Measurements from ENCODE around the gene STK11IP. TPM values are rescaled to one million over a fixed set of nuclear protein-coding genes. Genes with fewer than 3 reads are reported as not detected.

Gene STK11IP
- total RNA-seq, 2 experiments from 2014 or later = 26.4 to 27.5 TPM

DNA sequence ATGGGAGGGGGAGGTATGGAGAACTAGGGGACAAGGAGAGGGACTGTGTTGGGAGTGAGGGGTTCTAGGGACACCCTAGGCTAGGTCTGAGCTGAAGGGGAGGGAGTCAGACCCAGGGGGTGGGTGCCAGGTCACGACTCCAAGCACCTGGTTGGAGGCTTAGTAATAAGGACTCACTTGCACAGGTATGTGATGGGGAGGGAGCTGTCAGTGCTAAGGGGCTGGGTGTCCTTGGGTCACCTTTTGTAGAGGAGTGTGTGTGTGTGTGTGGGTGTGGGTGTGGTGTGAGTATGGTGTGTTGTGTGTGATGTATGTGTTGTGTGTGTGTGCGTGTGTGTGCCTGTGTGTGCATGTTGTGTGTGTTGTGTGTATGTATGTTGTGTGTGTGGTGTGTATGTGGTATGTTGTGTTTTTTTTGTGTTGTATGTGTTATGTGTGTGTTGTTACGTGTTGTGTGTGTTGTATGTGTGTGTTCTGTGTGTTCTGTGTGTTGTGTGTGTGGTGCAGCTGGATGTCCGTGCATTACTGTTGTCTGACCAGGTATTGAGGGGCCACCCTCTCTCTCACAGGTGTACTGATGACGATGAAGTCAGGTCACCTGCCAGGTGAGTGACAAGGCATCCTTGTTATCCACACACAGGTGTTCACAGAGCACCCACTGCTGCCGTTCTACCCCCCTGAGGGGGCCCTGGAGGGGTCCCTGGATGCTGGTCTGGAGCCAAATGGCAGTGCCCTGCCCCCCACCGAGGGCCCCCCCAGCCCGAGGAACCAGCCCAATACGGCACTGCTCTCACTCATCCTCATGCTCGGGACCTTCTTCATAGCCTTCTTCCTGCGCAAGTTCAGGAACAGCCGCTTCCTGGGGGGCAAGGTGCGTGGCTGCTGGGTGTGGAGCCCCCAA lies 39.5 kb downstream of the STK11IP start:
- CTCF ChIA-PET = interaction anchor here (1.3 kb wide), 2 partner anchors 96 to 107 kb away, joined by 3 read pairs; no protein-coding TSS in a partner anchor
- Mint-ChIP-seq H3K27ac (no peak overlapping the region), H3K27me3 (peaks cover 7% of the 10 kb centered on the region), H3K4me1 (ENCODE audit: low read depth) (peaks cover 4% of the 10 kb centered on the region), H3K4me3 (no peak overlapping the region), H3K9me3 (no peaks in the 10 kb centered on the region), H3K36me3 (ENCODE audit: low read depth) (no peaks in the 10 kb centered on the region)
- no peak for DNase-seq
- ATAC-seq = no peak
- TF ChIP-seq, protein P1, sequence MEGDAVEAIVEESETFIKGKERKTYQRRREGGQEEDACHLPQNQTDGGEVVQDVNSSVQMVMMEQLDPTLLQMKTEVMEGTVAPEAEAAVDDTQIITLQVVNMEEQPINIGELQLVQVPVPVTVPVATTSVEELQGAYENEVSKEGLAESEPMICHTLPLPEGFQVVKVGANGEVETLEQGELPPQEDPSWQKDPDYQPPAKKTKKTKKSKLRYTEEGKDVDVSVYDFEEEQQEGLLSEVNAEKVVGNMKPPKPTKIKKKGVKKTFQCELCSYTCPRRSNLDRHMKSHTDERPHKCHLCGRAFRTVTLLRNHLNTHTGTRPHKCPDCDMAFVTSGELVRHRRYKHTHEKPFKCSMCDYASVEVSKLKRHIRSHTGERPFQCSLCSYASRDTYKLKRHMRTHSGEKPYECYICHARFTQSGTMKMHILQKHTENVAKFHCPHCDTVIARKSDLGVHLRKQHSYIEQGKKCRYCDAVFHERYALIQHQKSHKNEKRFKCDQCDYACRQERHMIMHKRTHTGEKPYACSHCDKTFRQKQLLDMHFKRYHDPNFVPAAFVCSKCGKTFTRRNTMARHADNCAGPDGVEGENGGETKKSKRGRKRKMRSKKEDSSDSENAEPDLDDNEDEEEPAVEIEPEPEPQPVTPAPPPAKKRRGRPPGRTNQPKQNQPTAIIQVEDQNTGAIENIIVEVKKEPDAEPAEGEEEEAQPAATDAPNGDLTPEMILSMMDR (IDR thresholded peaks at IDR 0.05) = no peak
- intact Hi-C loops (cut with micrococcal nuclease) = no loop called here
- POLR2A ChIA-PET = no interaction called here

DNA sequence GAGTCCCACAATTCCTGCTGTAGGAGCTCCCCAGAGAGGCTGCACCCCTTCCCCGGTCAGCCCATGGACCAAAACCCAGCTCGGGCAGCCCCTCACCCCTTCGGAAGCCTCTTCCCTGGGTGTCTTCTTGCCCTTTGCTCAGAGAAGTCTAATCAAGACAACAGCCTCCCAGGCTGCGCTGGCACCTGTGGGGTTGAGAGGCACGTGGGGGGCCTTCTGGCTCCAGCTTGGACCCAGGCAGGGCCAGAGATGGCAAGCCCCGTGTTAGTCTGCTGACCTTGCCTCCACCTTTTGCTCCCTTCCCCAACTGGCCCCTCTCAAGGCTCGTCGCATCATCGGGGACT lies 40.2 kb downstream of the STK11IP start:
- Mint-ChIP-seq H3K36me3 (ENCODE audit: low read depth) (no peaks in the 10 kb centered on the region), H3K4me3 (no peak overlapping the region), H3K27me3 (peaks cover 9% of the 10 kb centered on the region), H3K9me3 (no peaks in the 10 kb centered on the region), H3K4me1 (ENCODE audit: low read depth) (peaks cover 9% of the 10 kb centered on the region), H3K27ac (no peak overlapping the region)
- intact Hi-C loops (cut with micrococcal nuclease) = no loop called here
- CTCF ChIA-PET = no interaction called here
- TF ChIP-seq, protein P1 (IDR thresholded peaks at IDR 0.05) = no peak
- no peak for ATAC-seq
- no peak for DNase-seq
- POLR2A ChIA-PET = no interaction called here

DNA sequence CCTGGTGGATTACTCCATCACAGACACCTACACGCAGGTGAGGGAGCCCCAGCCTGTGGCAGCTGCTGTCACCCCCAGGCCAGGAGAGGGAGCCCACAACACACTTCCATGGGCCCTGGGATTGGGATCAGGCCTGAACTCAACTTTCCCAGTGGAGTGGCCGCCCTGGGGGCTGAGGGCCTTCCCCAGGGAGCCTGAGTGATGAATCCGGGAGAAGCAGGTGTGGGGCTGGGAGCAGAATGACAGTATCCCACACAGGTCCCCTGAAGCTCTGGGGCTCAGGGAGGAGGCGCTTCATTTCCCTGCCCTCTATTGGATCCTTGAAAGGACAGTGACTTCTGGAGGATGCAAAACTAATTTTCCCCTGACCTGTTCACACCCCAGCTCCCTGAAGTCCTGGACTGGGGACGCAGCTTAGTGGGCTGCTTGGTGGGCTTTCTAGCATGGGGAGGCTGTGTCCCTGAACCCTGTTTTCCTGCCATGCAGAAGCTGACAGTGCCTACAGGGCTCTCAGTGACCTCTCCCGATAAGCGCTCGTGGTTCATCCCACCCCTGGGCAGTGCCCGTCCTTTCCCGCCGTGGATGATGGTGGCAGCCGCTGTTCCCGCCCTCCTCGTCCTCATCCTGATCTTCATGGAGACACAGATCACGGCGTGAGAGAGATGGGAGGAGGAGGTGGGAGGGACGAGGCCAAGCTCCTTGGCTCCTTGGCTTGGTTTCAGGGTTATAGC lies 40.7 kb downstream of the STK11IP start:
- ChIA-PET CTCF (no interaction called here), POLR2A (no interaction called here)
- Mint-ChIP-seq H3K36me3 (ENCODE audit: low read depth) (no peaks in the 10 kb centered on the region), H3K9me3 (no peaks in the 10 kb centered on the region), H3K4me3 (no peak overlapping the region), H3K27me3 (peaks cover 10% of the 10 kb centered on the region), H3K4me1 (ENCODE audit: low read depth) (peaks cover 12% of the 10 kb centered on the region), H3K27ac (no peak overlapping the region)
- intact Hi-C loops (cut with micrococcal nuclease) = no loop called here
- ATAC-seq (no peak), DNase-seq (no peak)
- TF ChIP-seq, protein P1 (IDR thresholded peaks at IDR 0.05) = no peak

DNA sequence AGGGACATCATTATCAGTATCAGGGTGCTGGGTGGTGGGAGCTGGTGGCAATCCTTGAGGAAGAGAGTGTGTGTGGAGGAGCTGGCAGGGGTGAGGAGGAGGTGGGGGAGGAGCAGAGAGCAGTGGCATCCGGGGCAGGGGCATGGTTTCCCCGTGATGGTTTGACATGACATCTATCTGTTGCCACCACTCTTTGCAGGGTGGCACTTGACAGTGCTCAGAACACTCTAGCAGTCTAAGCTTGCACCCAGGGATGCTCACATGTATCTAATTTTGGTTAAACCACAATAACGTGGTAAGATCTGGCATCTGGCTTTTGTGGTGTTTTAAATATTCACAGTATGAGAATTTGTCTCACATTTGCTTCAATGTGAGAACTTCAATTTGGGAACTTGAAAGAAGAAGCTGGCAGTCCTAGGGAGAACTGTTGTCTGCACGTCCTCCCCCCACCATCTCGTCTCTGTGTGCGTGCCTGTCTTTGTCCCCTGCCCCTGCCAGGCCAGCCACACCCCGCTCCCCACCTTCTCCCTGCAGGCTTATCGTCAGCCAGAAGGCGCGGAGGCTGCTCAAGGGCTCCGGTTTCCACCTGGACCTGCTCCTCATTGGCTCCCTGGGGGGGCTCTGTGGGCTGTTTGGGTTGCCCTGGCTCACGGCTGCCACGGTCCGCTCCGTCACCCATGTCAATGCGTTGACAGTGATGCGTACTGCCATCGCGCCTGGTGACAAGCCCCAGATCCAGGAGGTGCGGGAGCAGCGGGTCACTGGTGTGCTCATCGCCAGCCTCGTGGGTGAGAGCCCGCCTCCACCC lies 41.5 kb downstream of the STK11IP start:
- ChIA-PET CTCF (no interaction called here), POLR2A (no interaction called here)
- no peak for ATAC-seq
- TF ChIP-seq, protein P1 (IDR thresholded peaks at IDR 0.05) = no peak
- intact Hi-C loops (cut with micrococcal nuclease) = no loop called here
- Mint-ChIP-seq H3K4me3 (no peak overlapping the region), H3K27me3 (peaks cover 10% of the 10 kb centered on the region), H3K4me1 (ENCODE audit: low read depth) (peaks cover 12% of the 10 kb centered on the region), H3K9me3 (no peaks in the 10 kb centered on the region), H3K36me3 (ENCODE audit: low read depth) (no peaks in the 10 kb centered on the region), H3K27ac (no peak overlapping the region)
- no peak for DNase-seq

Measured in activated CD8-positive, alpha-beta T cell treated with anti-CD3 and anti-CD28 coated beads for 36 hours (primary cell).